WI38 (cell line): ENCODE data around the gene OGDH.

Source experiments
- H3K4me3 ChIP-seq: 2 replicates; pipeline ENCODE4 v1.5.1; 2011; ENCODE audit warnings: low read depth, mild to moderate bottlenecking, control low read depth, low read length
- CTCF ChIP-seq: IDR thresholded peaks from 2 replicates; pipeline ENCODE4 v1.5.1; 2012; ENCODE audit warnings: low read depth, mild to moderate bottlenecking, control low read depth, low read length

The OGDH gene

DNA sequence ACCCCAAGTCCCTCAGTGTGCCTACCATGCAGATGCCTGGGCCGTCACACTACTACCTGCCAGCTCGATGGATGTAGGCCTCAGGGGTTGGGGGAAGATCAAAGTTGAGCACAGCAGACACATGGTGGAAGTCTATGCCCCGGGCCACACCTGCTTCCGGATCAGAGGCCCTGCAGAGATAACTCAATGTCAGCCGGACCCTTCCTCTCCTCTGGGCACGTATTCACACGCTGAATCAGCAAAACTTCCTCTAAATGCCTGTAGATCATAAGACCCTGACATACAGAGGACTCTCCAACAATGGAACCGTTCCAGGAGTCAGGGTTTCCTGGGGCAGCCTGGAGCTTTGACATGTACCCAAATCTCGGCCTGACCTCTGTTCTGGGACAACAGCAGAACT, 36.5 kb upstream of the OGDH start:
- H3K4me3 ChIP-seq, result no peak overlapping the region
- TF ChIP-seq CTCF, result no peak

DNA sequence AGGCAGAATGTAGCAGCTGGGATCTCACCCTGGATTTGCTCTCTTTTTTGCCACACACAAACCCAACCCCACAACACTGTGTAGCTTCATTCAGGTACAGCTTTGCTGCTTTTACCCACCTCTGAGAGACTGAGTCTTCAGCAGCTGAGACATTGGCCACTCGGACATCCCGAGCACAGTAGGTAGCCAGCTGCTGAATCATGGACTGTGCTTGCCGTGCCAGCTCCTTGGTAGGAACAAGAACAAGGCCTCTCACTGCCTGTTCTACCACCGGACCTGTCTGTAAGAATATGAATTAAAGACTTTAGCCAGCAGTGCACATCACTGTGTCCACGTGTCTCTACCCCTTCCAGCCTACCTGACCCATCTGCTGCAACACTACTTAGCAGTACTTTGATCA, 33.7 kb upstream of the OGDH start:
- H3K4me3 ChIP-seq, result peak overlapping the region; percentile 94
- no peak for TF ChIP-seq CTCF

- TF ChIP-seq CTCF, result no peak
- H3K4me3 ChIP-seq, result peak within 1 kb of the TSS; percentile 94
These were observed 32.8 kb upstream of the OGDH start, which contains the start of gene DDX56 for GRCh38 chr7:44573464-44574286. Gene DDX56 (minus strand): TSS chr7:44573908. CDS start chr7:44573895, 13 bp downstream.

GRCh38 chr7:44574287-44574872, 32.0 kb upstream of the OGDH start:
- TF ChIP-seq CTCF, result no peak
- H3K4me3 ChIP-seq, result peak overlapping the region; percentile 94

- H3K4me3 ChIP-seq, result no peak overlapping the region
- TF ChIP-seq CTCF, result no peak
These were observed 31.4 kb upstream of the OGDH start for GRCh38 chr7:44575054-44575453.

GRCh38 chr7:44576228-44576627, 30.2 kb upstream of the OGDH start:
- no peak overlapping the region for H3K4me3 ChIP-seq
- no peak for TF ChIP-seq CTCF

- no peak for TF ChIP-seq CTCF
- H3K4me3 ChIP-seq, result peak overlapping the region; percentile 88
These were observed 25.2 kb upstream of the OGDH start for GRCh38 chr7:44580945-44581878.
